ENCODE results near the gene PABPC4L.
"Not testable (repeated sequence)": the region's sequence is repeated elsewhere in the genome, so short reads cannot be mapped to it uniquely, and the experiment has no call there.

The PABPC4L gene

DNA sequence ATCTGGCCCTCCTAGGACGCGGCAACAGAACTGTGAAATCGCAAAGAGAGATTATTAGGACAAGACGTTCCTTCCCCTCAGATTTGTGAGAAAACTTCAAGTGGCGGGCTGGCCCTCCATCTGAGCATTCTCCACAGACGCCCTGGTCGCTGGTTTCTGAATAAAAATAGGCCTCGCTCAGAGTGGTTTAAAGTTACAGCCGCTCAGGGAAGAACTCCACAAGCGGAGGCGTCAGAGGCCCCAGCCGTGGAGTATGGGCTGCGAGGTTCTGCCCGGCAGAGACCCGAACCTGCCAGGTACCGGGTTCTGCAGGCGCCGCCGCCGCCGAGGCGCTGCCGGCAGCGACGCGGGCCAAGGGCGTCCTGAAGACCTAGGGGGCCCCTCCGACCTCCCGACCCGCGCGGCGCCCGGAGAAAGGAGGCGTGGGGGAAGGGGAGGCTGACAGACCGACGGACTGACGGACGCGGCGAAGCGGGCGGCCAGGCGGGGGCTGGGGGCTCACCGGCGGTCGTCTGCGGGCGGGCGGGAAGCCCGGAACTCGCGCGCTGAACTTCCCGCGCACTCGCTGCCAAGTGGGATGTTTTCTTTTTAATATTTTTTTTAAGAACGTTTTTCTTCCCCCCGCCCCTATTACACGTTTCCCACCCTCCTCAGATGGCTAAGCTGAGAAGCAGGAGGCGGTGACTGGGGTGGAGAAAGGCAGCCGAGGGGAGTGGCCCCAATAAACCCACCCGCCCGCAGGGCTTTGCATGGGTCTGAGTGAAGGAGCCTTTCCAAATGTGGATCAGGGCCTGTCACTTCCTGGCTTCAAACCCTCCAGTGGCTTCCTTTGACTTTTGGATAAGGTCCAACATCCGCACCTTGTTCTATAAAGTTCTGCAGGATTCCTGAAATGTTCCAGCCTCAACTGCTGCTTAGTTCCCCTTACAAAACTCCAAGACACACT lies at the start of gene PABPC4L:
Gene PABPC4L, minus strand, starts transcription at position 574 of the 946 bp plus-strand sequence. CDS start 770 bp downstream, outside the sequence.
- in situ Hi-C loops (cut with HindIII; ENCODE audit: low pct_unique_long_range_greater_than_20kb, low sequenced_read_pairs): no loop called here
- no peak for TF ChIP-seq JUND (IDR thresholded peaks at IDR 0.05; ENCODE audit: low read depth)
- peak in 1 of 2 experiments; percentile 8 for DNase-seq (ENCODE audit: low read depth in 1 of 2, low spot score in 1 of 2)

DNA sequence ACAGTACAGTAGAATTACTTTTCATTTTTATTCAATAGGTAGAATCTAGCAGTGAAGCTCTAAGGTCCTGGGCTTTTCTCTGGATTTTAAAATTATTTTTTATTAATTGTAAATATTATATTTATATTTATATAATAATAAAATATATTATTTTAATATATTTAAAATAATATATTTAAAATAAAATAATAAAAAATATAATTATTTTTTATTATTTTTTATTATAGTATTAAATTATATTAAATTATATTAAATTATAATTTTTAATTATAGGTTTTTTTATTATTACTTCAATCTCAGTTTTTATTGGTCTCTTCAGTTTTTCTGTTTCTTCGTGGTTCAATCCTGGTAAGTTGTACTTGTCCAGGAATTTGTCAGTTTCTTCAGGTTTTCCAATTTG lies 49.7 kb upstream of the PABPC4L start:
- in situ Hi-C loops (cut with HindIII; ENCODE audit: low pct_unique_long_range_greater_than_20kb, low sequenced_read_pairs): no loop called here
- TF ChIP-seq JUND (IDR thresholded peaks at IDR 0.05; ENCODE audit: low read depth): no peak
- no peak for DNase-seq (ENCODE audit: low read depth in 1 of 2, low spot score in 1 of 2)

DNA sequence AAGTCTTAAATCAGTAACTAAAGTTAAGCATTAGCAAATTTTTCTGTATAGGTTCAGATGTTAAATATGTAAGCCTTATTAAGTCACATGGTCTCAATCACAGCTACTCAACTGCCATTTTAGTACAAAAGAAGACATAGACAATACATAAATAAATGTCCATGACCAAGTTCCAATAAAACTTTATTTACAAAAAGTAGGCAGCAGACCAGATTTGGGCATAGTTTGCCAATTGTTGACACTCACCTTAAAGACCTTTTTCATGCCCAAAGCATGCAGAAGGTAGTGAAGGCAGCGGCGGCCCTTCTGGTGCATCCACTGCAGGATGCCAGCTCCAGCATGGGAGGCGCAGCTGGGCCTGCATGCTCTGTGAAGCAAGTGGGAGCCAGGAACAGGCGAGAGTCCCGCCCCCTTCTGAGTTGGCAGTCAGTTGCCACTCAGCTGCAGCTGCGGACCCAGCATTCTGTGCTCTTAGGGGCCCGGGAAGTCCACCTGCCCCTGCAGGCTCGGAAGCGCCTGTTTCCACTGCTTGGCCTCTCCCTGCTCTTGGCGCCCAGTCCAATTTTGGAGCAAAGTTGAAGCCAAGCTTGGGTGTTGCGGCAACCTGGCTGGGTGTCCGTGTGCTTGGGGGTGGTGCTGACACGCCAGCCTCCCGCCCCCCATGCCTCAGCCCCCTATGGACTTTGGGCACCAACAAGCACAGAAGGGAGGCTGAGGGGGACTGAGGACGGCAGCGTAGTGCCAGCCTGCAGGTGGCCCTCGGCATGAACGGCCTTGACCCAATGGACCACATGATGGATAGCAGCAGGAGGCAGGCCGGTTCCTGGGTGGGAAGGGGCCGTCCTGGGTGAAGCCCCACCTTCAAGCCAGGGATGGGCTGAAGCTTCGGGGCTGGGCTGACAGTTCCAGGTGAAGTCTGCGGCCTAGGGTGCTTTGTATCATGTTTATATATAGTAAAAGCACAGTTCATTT lies 42.4 kb upstream of the PABPC4L start:
- in situ Hi-C loops (cut with HindIII; ENCODE audit: low pct_unique_long_range_greater_than_20kb, low sequenced_read_pairs): no loop called here
- no peak for TF ChIP-seq JUND (IDR thresholded peaks at IDR 0.05; ENCODE audit: low read depth)
- no peak for DNase-seq (ENCODE audit: low read depth in 1 of 2, low spot score in 1 of 2)

DNA sequence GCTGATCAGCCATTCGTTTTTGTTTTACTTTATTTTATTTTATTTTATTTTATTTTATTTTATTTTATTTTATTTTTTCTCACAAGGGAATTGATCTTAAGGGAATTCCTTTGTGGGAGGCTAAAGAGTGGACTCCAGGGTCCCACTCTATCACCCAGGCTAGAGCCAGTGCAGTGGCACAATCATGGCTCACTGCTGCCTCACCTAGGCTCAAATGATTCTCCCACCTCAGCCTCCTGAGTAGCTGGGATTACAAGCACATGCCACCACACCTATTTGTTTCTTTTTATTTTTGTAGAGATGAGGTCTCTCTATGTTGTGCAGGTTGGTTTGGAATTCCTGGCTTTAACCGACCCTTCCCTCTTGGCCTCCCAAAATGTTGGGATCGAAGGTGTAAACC lies 17.5 kb upstream of the PABPC4L start:
- DNase-seq (ENCODE audit: low read depth in 1 of 2, low spot score in 1 of 2): no peak
- TF ChIP-seq JUND (IDR thresholded peaks at IDR 0.05; ENCODE audit: low read depth): no peak
- in situ Hi-C loops (cut with HindIII; ENCODE audit: low pct_unique_long_range_greater_than_20kb, low sequenced_read_pairs): no loop called here

DNA sequence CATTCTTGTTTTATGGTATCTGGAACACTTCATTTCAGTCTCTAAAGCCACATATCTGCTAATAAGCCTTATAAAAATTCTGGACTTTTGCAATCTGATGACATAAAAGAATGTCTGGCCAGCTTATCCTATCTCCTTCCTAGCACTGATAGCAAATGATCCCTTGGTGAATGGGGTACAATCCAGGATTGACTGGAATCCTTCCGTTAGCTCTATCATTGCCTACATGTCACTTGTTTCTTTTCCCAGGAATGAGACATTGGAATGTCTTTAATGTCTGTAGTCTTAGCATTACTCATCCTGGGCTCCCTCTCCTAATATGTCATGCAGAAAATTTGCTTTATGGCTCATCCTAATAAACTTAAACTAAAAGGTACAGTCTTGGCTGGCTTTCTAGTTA lies 14.8 kb upstream of the PABPC4L start:
- no peak for DNase-seq (ENCODE audit: low read depth in 1 of 2, low spot score in 1 of 2)
- no peak for TF ChIP-seq JUND (IDR thresholded peaks at IDR 0.05; ENCODE audit: low read depth)
- in situ Hi-C loops (cut with HindIII; ENCODE audit: low pct_unique_long_range_greater_than_20kb, low sequenced_read_pairs): no loop called here

DNA sequence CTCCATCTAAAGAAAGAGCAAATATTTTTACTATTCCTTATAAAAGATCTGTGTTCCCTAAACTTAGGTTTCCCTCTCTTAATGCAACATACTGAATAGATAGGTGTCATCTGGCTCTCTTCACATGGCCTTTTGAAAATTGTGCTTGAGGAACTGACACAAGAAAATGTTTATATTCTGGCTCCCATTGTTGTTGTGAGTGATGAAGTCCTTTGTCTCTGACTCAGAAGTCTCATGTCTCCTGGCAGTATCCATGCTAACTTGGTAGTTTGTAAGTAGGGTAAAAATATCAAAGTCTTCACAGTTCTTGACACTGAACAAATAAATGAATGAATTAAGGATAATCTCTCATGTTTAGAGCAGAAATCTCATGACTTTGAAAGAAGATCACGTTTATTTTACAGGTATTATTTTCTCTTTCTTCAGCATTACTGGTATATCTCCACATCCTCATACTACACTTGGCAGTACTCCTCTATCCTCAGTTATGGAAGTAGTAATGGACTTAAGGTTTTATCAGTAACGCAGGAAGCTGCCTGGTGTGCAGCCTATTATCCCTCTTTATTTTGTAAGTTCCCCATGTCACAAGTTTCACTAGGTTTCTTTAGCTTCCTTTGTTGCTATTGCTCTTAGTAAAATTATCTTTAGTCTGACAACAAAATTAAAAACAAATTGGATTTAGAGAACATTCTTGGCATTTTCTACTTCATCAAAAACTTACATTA lies 14.2 kb upstream of the PABPC4L start:
- no peak for DNase-seq (ENCODE audit: low read depth in 1 of 2, low spot score in 1 of 2)
- in situ Hi-C loops (cut with HindIII; ENCODE audit: low pct_unique_long_range_greater_than_20kb, low sequenced_read_pairs): no loop called here
- TF ChIP-seq JUND (IDR thresholded peaks at IDR 0.05; ENCODE audit: low read depth): no peak

DNA sequence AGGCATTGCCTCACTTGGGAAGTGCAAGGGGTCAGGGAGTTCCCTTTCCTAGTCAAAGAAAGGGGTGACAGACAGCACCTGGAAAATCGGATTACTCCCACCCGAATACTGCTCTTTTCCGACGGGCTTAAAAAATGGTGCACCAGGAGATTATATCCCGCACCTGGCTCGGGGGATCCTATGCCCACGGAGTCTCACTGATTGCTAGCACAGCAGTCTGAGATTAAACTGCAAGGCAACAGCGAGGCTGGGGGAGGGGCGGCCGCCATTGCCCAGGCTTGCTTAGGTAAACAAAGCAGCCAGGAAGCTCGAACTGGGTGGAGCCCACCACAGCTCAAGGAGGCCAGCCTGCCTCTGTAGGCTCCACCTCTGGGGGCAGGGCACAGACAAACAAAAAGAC lies 6.4 kb upstream of the PABPC4L start:
- DNase-seq (ENCODE audit: low read depth in 1 of 2, low spot score in 1 of 2); in situ Hi-C loops (cut with HindIII; ENCODE audit: low pct_unique_long_range_greater_than_20kb, low sequenced_read_pairs): not testable (repeated sequence)

DNA sequence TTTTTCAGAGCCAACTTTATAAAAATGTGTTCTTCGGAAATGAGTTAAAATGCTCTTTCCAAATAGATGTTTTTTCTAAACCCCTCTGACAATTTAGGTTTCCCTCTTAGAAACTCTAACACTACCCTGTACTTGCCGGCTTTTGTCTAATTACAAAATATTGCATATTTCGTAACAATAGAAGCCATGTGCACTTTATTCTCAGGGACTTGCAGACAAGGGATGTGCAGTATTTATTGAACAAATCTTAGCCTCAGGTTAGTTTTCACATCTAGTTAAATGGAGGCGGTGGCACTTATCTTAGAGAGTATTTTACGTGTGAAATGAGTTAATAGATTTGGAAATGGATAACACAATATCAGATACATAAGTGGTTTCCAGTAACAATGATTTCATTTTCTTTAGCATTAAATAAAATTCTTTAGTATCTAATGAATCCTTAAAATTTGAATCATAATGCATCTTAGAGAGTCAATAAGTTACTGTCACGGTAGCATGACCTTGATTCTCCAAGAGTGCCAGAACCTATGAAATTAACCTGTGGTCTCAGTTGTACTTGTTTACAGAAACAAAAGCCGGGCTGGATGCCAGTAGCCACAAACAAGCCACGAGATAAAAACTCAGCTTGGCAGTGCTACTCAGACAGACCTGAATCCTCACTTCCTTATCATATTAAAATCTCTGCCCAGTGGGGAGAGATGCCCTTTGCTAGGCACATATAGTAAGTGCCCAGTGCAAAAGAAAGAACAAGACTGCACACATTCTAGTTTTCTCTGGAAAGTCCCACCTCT lies 772 bp upstream of the PABPC4L start:
- in situ Hi-C loops (cut with HindIII; ENCODE audit: low pct_unique_long_range_greater_than_20kb, low sequenced_read_pairs): no loop called here
- TF ChIP-seq JUND (IDR thresholded peaks at IDR 0.05; ENCODE audit: low read depth): no peak
- peak in 1 of 2 experiments; percentile 15 for DNase-seq (ENCODE audit: low read depth in 1 of 2, low spot score in 1 of 2)

DNA sequence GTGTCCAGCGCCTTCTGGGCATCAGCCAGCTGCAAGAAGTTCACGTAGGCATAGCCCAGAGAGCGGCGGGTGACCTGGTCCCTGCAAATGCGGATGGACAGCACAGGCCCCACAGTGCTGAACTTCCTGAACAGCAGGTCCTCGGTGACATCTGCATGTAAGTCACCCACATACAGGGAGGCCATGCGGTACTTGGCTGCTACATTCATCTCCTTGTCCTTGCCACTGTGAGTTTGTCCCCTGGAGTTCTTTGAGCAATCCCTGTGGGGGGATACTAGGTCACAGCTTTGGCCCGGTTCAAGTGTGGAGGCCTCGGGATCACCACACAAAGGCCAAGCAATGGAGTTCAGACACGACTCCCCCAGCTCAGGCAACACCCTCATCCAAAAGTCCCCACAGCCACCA lies 776 bp downstream of the PABPC4L start:
- no peak for DNase-seq (ENCODE audit: low read depth in 1 of 2, low spot score in 1 of 2)
- in situ Hi-C loops (cut with HindIII; ENCODE audit: low pct_unique_long_range_greater_than_20kb, low sequenced_read_pairs): no loop called here
- TF ChIP-seq JUND (IDR thresholded peaks at IDR 0.05; ENCODE audit: low read depth): no peak

DNA sequence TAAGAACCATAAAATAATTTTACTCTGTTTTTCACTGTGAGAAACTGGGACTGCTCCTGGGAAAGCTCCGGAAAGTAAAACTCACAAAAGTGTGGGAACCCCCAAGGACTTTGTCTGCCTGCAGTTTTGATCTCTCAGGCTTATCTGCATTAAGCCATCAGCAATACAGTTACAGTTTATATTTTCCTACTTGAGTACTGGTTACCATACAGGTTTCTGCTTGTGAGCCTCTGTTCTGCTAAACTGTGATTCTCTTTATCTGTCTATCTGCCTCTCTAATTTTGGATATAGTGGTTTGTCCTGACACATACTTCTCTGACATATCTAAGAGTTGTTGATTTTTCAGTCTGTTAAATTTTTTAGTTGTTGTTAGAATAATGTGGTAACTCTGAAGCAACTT lies 11.6 kb downstream of the PABPC4L start:
- in situ Hi-C loops (cut with HindIII; ENCODE audit: low pct_unique_long_range_greater_than_20kb, low sequenced_read_pairs): no loop called here
- no peak for DNase-seq (ENCODE audit: low read depth in 1 of 2, low spot score in 1 of 2)
- TF ChIP-seq JUND (IDR thresholded peaks at IDR 0.05; ENCODE audit: low read depth): no peak

DNA sequence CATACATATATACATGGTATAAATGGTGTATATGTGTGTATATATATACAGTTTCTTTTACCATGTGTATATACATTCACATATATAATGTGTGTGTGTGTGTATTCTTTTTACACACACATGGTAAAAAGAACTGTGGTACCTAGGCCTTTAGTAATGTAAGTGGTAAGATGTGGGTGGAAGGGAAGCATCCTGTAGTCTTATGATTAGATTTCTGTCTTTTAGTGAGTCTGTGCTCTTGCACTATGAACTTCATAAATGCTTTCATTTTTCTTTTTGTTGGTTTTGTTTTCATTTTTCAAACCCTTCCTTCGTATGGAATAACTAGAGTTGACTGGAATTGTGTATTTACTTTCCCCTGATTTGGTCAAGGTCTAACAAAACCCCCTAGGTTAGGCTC lies 12.1 kb downstream of the PABPC4L start:
- in situ Hi-C loops (cut with HindIII; ENCODE audit: low pct_unique_long_range_greater_than_20kb, low sequenced_read_pairs): no loop called here

More for the DNA sequence above, 12.1 kb downstream of the PABPC4L start:
- DNase-seq (ENCODE audit: low read depth in 1 of 2, low spot score in 1 of 2): no peak
- TF ChIP-seq JUND (IDR thresholded peaks at IDR 0.05; ENCODE audit: low read depth): no peak
